ENCODE measurements around the gene NBPF3. TPM values are rescaled to one million over a fixed set of nuclear protein-coding genes. Genes with fewer than 3 reads are reported as not detected.
"Not testable (repeated sequence)": the region's sequence is repeated elsewhere in the genome, so short reads cannot be mapped to it uniquely, and the experiment has no call there.

NBPF3 gene
- total and polyA plus RNA-seq, 12 donors = 0.58 to 4.6 (median 3.0) TPM

DNA sequence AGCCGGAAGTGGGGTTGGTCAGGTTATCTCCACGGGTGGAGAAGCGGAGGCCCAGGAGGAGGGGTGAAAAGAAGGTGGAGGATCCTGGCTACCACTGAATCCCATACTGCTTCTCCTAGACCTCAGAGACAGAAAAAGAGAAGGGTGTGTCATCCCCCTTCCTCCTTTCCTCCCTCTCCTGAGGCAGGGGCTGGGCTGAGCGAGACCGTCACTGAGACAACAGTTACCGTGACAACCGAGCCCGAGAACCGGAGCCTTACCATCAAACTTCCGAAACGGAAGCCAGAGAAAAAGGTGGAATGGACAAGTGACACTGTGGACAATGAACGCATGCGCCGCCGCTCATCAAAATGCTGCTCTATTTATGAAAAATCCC lies 42.1 kb upstream of the NBPF3 start:
- 34 to 39% methylated on average over 15 of the region's 15 CpGs for WGBS, 2 donors

DNA sequence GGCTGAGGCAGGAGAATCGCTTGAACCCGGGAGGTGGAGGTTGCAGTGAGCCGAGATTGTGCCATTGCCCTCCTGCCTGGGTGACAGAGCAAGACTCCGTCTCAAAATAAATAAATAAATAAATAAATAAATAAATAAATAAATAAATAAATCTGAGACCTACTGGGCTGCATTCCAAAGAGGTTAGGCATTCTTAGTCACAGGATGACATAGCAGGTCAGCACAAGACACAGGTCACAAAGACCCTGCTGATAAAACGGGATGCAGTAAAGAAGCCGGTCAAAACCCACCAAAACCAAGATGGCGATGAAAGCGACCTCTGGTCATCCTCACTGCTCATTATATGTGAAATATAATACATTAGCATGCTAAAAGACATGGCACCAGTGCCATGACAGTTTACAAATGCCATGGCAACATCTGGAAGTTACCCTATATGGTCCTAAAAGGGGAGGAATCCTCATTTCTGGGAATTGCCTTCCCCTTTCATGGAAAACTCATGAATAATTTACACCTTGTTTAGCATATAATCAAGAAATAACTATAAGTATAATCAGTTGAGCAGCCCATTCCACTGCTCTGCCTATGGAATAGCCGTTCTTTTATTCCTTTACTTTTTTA lies 38.1 kb upstream of the NBPF3 start:
- H3K36me3 ChIP-seq; H3K4me1 ChIP-seq; ATAC-seq; H3K4me3 ChIP-seq; H3K9me3 ChIP-seq; intact Hi-C loops (cut with DNase I); DNase-seq; H3K27ac ChIP-seq: not testable (repeated sequence)
- 79 to 84% methylated on average over 9 of the region's 9 CpGs for WGBS, 2 donors
- H3K27me3 ChIP-seq = peaks cover 0 to 45% (median 18%) of the 10 kb centered on the region in 7 donors

More for the DNA sequence above, 42.1 kb upstream of the NBPF3 start:
- H3K9me3 ChIP-seq = no peaks in the 10 kb centered on the region
- TF ChIP-seq, protein P1, sequence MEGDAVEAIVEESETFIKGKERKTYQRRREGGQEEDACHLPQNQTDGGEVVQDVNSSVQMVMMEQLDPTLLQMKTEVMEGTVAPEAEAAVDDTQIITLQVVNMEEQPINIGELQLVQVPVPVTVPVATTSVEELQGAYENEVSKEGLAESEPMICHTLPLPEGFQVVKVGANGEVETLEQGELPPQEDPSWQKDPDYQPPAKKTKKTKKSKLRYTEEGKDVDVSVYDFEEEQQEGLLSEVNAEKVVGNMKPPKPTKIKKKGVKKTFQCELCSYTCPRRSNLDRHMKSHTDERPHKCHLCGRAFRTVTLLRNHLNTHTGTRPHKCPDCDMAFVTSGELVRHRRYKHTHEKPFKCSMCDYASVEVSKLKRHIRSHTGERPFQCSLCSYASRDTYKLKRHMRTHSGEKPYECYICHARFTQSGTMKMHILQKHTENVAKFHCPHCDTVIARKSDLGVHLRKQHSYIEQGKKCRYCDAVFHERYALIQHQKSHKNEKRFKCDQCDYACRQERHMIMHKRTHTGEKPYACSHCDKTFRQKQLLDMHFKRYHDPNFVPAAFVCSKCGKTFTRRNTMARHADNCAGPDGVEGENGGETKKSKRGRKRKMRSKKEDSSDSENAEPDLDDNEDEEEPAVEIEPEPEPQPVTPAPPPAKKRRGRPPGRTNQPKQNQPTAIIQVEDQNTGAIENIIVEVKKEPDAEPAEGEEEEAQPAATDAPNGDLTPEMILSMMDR (IDR thresholded peaks at IDR 0.05) = no peak
- peaks cover 0 to 7% (median 0%) of the 10 kb centered on the region in 9 donors for H3K4me1 ChIP-seq
- DNase-seq (no peak), ATAC-seq (no peak)
- peaks cover 0 to 63% (median 39%) of the 10 kb centered on the region in 7 donors for H3K27me3 ChIP-seq
- intact Hi-C loops (cut with DNase I) = no loop called here
- no peak overlapping the region for H3K27ac ChIP-seq
- peak overlapping the region in 1 of 10 donors; percentile 12 for H3K4me3 ChIP-seq
- H3K36me3 ChIP-seq = no peaks in the 10 kb centered on the region

DNA sequence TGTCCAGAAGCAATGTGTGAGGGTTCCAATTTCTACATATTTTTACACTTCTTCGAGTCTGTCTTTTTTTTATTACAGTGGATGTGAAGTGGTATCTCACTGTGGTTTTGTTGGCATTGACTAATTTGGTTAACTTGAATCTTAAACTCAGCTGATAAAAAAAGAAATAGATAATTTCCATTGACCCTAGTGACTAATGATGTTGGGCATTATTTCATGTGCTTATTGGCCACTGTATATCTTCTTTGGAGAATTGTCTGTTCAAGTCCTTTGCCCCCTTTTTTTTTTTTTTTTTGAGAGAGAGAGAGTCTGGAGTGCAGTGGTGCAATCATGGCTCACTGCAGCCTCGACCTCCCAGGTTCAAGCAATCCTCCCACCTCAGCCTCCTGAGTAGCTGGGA lies 33.3 kb upstream of the NBPF3 start:
- no peaks in the 10 kb centered on the region for H3K36me3 ChIP-seq
- H3K27me3 ChIP-seq = peaks cover 0 to 32% (median 6%) of the 10 kb centered on the region in 7 donors
- no peaks in the 10 kb centered on the region for H3K9me3 ChIP-seq
- H3K4me1 ChIP-seq = no peaks in the 10 kb centered on the region
- 59 to 66% methylated on average over 2 of the region's 2 CpGs for WGBS, 2 donors
- ATAC-seq (no peak), DNase-seq (no peak)
- TF ChIP-seq, protein P1 (IDR thresholded peaks at IDR 0.05) = no peak
- H3K27ac ChIP-seq = no peak overlapping the region
- no peak overlapping the region for H3K4me3 ChIP-seq
- intact Hi-C loops (cut with DNase I) = no loop called here

DNA sequence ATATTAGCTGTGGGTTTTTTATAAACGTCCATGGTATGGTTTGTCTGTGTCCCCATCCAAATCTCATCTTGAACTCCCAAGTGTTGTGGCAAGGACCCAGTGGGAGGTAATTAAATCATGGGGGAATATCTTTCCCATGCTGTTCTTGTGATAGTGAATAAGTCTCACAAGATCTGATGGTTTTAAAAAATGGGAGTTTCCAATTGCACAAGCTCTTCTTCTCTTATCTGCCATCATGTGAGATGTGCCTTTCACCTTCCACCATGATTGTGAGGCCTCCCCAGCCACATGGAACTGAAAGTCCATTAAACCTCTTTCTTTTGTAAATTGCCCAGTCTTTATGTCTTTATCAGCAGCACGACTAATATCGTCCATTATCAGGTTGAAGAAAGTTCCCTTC lies 30.0 kb upstream of the NBPF3 start:
- DNase-seq; intact Hi-C loops (cut with DNase I); H3K4me3 ChIP-seq; ATAC-seq; H3K9me3 ChIP-seq; H3K4me1 ChIP-seq; H3K36me3 ChIP-seq; H3K27ac ChIP-seq: not testable (repeated sequence)
- H3K27me3 ChIP-seq = peaks cover 0 to 33% (median 9%) of the 10 kb centered on the region in 7 donors
- WGBS, 2 donors = 53% methylated on average over 3 of the region's 3 CpGs

DNA sequence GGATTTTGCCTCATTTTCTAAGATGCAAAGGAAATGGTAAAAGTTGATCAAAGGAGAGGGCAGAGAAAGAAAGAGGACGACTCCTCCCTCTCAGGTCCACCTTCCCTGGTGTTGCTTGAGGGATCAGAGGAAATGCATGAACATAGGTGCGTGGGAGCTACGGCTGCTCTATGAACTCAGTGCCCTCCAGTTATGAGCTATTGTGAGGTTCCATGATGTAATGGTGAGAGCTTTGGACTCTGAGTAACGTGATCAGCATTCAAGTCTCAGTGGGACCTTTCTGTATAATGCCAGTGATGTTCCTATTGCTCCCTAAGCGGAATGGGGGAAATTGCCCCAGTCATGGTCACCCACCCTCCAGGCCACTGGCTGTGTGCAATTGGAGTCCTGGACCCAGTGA lies 25.9 kb upstream of the NBPF3 start:
- 78 to 82% methylated on average over 5 of the region's 5 CpGs for WGBS, 2 donors
- no peaks in the 10 kb centered on the region for H3K36me3 ChIP-seq
- no peaks in the 10 kb centered on the region for H3K9me3 ChIP-seq
- TF ChIP-seq, protein P1 (IDR thresholded peaks at IDR 0.05) = no peak
- intact Hi-C loops (cut with DNase I) = no loop called here
- ATAC-seq (no peak), DNase-seq (no peak)
- H3K27me3 ChIP-seq = peaks cover 0 to 20% (median 4%) of the 10 kb centered on the region in 7 donors
- H3K27ac ChIP-seq = no peak overlapping the region
- H3K4me1 ChIP-seq = no peaks in the 10 kb centered on the region
- no peak overlapping the region for H3K4me3 ChIP-seq

DNA sequence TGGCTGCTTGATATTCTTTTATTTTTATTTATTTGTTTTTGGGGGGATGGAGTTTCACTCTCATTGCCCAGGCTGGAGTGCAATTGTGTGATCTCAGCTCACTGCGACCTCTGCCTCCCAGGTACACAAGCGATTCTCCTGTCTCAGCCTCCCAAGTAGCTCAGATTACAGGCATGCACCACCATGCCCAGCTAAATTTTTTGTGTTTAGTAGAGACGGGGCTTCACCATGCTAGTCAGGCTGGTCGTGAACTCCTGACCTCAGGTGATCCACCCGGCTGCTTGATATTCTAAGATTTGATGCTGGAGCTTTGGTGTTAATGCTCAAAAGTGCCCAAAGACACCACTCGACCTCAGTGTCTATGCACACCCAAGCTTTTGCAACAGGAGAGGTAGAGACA lies 19.6 kb upstream of the NBPF3 start:
- H3K4me1 ChIP-seq, DNase-seq, H3K27ac ChIP-seq, ATAC-seq, H3K9me3 ChIP-seq, H3K36me3 ChIP-seq, H3K4me3 ChIP-seq: not testable (repeated sequence)
- 77 to 80% methylated on average over 6 of the region's 6 CpGs for WGBS, 2 donors
- intact Hi-C loops (cut with DNase I) = loop anchor here in 1 of 10 donors (10.0 kb wide), 1 partner anchor 54 kb away; no protein-coding TSS in a partner anchor
- H3K27me3 ChIP-seq = peaks cover 0 to 19% (median 8%) of the 10 kb centered on the region in 7 donors

DNA sequence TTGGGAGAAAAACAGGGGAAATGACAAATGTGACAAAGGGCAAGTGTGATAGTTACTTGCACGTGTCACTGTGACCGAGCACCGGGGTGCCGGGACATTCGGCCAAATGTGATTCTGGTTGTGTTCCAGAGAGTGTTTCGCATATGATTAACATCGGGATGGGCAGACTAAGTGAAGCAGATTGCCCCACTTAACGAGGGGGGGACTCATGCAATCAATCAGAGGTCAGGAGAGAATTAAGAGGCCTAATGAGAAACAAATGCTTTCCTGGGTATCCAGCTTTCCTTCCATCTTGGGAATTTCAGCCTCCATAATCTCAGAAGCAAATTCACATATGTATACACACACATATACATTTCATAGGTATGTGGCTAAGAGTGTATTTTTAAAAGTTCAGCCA lies 18.6 kb upstream of the NBPF3 start:
- not testable (repeated sequence) for H3K27ac ChIP-seq, H3K4me3 ChIP-seq, H3K9me3 ChIP-seq, DNase-seq, H3K36me3 ChIP-seq, H3K4me1 ChIP-seq, ATAC-seq
- intact Hi-C loops (cut with DNase I) = loop anchor here in 1 of 10 donors (10.0 kb wide), 1 partner anchor 53 kb away; no protein-coding TSS in a partner anchor
- 63 to 68% methylated on average over 8 of the region's 8 CpGs for WGBS, 2 donors
- H3K27me3 ChIP-seq = peaks cover 0 to 19% (median 8%) of the 10 kb centered on the region in 7 donors

DNA sequence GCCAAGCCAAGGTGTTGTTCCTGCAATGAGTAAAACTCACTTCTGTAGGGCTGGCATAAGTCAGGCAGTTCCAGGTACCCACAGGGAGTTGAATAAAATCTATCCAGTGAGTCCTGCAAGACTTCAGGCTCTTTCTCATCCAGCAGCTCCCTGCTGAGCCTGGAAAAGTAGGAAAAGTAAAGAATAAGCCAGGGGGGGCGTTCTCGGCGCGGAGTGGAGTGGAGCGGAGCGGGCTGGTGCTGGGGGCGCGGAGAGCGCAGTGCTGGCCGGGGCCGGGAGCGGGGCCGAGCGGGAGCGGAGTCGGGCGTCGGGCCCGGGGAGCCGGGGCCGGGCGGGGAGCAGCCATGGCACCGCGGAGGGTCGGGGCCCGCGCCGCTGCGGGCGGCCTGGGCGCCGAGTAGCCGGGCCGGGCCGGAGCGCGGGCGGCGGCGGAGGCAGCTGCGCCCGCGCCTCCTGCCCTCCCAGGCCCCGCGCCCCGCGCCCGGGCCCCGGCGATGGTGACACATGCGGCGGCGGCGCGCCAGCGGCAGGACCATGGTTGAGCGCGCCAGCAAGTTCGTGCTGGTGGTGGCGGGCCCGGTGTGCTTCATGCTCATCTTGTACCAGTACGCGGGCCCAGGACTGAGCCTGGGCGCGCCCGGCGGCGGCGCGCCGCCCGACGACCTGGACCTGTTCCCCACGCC lies 12.0 kb upstream of the NBPF3 start:
- H3K4me3 ChIP-seq, H3K36me3 ChIP-seq, H3K27ac ChIP-seq, DNase-seq, H3K9me3 ChIP-seq, H3K4me1 ChIP-seq: not testable (repeated sequence)
- intact Hi-C loops (cut with DNase I) = loop anchor here in 4 of 10 donors (2.0 to 10.0 kb wide), 3 partner anchors 47 to 51 kb away; no protein-coding TSS in a partner anchor
- ATAC-seq = peak in 3 of 8 donors; percentile 25 to 63 (median 28)
- WGBS, 2 donors = 2 to 3% methylated on average over 28 to 50 of the region's 74 CpGs
- H3K27me3 ChIP-seq = peaks cover 0 to 13% (median 6%) of the 10 kb centered on the region in 7 donors

Measured in heart right ventricle (tissue), 16 donors.